Stimulated activated CD4-positive, alpha-beta T cell treated with anti-CD3 and anti-CD28 coated beads, Interleukin-12 subunit alpha, Interleukin-12 subunit beta, amount 100 ng/mL, for 48 hours (primary cell): ENCODE measurements around the gene PTPRN2.

Experiments
- DNase-seq, 3 donors: peaks; one replicate each; pipeline ENCODE4 v3.0.0-alpha.2; 2020; ENCODE audit warnings: low read depth in 2 of 3, low spot score in 1 of 3

PTPRN2 gene

GRCh38 chr7:157886266-157886665 lies 701.4 kb downstream of the PTPRN2 start:
- DNase-seq: no peak

DNA sequence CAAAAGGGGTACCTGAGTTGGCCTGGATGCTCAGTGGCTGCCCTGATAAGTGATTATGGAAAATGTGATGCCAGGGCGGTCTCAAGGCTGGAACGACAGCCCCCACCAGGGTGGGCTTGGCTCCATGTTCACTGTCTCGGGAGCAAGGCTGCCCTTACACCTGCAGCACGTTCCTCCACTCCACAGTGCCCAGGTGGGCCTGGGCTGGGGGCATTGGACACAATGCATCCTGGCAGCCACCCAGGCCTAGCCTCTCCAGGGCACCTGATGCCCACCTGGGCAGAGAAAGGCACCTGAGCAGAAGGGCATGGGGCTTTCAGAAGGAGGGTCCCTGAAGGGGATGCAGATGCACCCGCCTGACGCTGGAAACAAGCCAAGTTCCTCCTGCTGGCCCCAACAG lies 702.5 kb downstream of the PTPRN2 start:
- no peak for DNase-seq

GRCh38 chr7:157884461-157885062 lies 703.1 kb downstream of the PTPRN2 start:
- DNase-seq: no peak

DNA sequence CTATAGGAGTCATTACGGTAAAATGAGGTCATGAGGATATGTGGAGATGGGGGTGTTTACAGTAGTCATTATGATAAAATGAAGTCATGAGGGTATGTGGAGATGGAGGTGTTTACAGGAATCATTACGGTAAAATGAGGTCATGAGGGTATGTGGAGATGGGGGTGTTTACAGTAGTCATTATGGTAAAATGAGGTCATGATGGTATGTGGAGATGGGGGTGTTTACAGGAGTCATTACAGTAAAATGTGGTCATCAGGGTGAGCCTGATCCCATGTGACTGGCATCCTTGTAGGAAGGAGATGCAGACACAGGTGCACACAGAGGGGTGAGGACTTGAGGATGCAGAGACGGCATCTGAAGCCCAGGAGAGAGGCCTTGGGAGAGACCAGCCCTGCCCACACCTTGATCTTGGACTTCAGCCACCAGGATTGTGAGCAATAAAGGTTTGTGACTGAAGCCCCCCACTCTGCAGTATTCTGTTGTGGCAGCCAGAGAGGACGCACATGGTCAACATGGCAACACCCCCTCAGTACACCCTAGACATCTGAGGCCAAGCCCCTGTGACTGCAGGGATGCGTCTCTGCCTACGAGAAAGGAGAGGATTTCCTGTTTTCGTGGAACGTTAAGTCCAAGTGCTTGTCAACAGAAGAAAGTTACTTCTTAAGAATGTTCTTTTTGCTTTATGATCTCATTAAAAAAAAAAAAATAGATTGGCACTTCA lies 706.4 kb downstream of the PTPRN2 start:
- no peak for DNase-seq

GRCh38 chr7:157879391-157879790 lies 708.2 kb downstream of the PTPRN2 start:
- DNase-seq: no peak

DNA sequence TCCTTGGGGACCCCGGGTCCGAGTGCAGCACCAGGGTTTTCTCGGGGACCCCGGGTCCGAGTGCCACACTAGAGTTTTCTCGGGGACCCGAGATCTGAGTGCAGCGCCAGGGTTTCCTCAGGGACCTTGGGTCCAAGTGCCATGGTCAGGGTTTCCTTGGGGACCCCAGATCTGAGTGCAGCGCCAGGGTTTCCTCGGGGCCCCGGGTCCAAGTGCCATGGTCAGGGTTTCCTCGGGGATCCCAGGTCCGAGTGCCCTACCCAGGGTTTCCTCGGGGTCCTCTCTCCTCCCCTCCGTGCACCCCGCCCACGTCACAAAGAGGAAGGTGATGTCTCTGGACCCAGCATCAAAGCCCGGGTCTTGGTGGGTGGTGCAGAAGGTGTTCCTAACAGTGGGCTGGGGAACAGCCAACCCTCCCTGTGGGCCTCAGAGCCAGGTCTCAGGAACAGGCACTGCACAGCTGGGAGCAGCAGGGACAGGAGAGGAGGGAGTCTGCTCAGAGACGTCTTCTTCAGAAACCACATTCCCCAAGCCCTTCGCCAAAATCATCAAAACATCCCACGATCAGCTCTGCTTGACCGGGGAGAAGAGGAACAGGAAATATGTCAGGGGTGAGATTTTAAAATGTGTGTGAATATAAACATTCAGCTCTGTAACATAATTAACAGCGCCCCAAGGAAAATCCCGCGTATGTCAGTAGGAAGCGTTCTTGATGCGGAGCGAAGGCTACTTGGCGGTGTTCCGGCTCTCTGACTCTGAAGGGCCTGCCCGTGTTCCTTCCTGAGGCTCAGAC lies 710.1 kb downstream of the PTPRN2 start:
- DNase-seq: no peak

GRCh38 chr7:157876469-157877285 lies 710.9 kb downstream of the PTPRN2 start:
- DNase-seq: no peak

- DNase-seq: peak in 2 of 3 donors; percentile 21 to 33
Measured at GRCh38 chr7:157875230-157876179, 712.1 kb downstream of the PTPRN2 start.

- DNase-seq: no peak
Measured at GRCh38 chr7:157874870-157875229, 712.8 kb downstream of the PTPRN2 start.

DNA sequence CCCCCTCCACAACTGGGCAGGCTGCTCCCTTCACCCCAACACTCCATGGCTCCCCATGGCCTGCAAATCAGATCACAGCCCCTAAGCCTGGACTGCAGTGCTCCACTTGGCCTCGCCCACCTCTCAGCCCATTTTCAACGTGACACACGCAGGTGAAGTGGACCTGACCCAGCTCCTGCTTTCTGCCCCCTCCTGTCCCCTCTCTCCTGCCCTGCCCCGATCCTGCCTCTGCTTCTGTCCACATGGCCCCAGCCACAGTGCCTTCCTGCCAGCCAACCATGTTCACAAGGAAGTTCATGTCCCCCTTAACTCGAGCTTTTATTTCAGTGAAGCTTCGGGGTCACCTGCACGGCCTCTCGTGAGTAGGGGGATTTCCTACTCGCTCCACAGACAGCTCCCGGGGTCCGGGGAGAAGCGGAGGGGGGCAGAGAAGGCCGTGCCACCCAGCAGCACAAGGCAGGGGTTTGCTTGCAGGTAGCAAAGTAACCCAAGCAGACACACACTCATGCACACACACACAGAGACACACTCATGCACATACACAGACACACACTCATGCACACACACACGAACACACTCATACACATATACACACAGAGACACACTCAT lies 713.3 kb downstream of the PTPRN2 start:
- DNase-seq: no peak

DNA sequence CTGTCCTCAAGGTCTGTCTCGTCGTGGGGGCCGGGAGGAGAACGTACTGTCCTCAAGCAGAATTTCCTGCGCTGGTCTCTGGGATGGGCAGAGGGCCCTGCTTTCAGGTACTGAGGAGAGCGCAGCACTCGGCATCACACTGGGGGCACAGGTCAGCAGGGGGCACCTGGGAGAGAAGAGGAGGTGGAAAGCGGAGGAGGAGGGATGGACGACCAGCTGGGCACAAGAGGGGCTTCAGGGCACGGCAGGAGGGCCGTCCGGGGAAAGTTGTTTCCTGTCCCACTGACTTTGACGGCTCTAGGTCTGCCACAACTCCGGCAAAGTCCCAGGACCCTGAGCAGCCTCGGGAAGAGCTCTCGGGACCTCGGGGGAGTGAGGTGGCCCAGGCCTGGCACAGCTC lies 714.0 kb downstream of the PTPRN2 start:
- no peak for DNase-seq

GRCh38 chr7:157873181-157873580 lies 714.4 kb downstream of the PTPRN2 start:
- DNase-seq: no peak

GRCh38 chr7:157872447-157872846 lies 715.2 kb downstream of the PTPRN2 start:
- no peak for DNase-seq

DNA sequence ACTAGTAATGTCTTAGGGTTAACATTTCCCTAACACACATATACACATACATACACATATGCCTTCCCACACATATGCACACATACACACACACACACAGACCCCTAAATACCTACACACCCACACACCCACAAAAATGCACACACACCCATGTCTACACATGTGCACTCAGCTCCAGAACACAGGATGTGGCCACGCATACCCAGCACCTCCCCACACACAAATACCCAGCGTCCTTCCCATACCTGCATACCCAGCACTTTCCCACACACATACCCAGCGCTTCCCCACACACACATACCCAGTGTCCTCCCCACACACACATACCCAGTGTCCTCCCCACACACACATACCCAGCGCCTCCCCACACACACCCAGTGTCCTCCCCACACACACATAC lies 715.9 kb downstream of the PTPRN2 start:
- no peak for DNase-seq

- no peak for DNase-seq
Measured at GRCh38 chr7:157870644-157871290, 716.9 kb downstream of the PTPRN2 start.

DNA sequence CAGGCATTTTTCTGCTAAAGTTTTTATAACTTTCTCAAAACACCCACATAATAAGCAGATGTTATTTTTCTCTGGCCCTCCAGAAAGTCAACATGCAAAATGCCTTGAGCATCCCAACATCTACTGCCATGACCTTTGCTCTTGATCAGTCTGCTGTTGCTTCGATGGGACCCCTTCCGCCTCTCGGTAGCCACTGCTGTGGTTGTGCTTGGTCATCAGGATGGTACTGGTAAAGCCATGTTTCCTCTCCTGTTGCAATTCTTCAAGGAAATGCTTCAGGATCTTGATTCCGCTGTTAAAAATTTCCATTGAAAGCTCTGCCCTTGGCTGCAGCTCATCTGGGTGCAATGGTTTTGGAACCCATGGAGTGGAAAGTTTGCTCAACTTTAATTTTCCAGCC lies 717.8 kb downstream of the PTPRN2 start:
- DNase-seq: no peak

GRCh38 chr7:157867685-157868305 lies 719.8 kb downstream of the PTPRN2 start:
- DNase-seq: no peak

DNA sequence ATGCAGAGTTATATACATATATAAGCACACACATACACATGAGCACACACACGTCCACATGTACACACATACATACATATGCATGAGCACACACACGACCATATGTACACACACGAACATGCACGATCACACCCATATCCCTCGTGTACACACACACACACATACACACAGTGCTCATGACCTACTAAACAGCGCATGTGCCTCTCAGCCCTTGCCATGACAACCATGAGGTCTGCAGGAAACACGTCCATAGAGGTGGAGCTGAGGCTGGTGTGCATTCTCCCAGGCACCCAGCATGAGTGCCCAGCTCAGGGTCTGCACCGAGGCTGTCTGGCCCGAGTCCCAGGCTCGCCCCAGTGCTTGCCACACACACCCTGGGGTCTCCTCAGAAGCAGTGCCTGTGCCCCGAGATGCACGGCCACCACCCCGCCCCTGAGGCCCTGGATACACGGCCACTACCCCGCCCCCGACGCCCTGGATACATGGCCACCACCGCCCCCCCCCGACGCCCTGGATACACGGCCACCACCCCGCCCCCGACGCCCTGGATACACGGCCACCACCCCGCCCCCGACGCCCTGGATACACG lies 721.2 kb downstream of the PTPRN2 start:
- DNase-seq: no peak
